GM13976 (cell line): ENCODE data around the gene RASGRF2.

ENCODE experiments used
- DNase-seq: peaks from one replicate; pipeline ENCODE4 v3.0.0; 2012; ENCODE audit warnings: low spot score
- in situ Hi-C: fragments of 300-500 bp; cut with MboI; formaldehyde crosslinking; loops from one replicate; pipeline ENCODE4 v1.12.0; 2022; ENCODE audit warnings: low sequenced_read_pairs, mixed read lengths, inconsistent platforms; ENCODE audit not compliant: unreplicated experiment
- TF ChIP-seq, protein P1 (sequence below): IDR thresholded peaks from 2 replicates; pipeline ENCODE4 v1.5.1; 2012; ENCODE audit warnings: borderline replicate concordance, mild to moderate bottlenecking; ENCODE audit not compliant: insufficient read depth; ENCODE audit errors: extremely low read depth, missing control alignments, control extremely low read depth

Gene RASGRF2

DNA sequence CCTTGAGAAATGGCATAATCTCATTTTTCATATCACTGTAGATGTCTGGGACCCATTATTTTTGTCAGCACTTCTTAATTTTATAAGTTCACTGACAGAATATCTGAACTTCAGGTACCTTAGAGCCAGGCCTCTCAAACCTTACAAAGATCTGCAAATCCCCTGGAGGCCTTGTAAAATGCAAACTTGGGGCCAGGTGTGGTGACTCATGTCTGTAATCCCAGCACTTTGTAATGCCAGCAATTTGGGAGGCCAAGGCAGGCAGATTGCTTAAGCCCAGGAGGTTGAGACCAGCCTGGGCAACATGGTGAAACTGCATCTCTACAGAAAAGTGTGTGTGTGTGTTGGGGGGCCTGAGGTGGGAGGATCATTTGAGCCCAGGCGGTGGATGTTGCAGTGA lies 30.8 kb downstream of the RASGRF2 start:
- DNase-seq, result no peak
- TF ChIP-seq, protein P1, sequence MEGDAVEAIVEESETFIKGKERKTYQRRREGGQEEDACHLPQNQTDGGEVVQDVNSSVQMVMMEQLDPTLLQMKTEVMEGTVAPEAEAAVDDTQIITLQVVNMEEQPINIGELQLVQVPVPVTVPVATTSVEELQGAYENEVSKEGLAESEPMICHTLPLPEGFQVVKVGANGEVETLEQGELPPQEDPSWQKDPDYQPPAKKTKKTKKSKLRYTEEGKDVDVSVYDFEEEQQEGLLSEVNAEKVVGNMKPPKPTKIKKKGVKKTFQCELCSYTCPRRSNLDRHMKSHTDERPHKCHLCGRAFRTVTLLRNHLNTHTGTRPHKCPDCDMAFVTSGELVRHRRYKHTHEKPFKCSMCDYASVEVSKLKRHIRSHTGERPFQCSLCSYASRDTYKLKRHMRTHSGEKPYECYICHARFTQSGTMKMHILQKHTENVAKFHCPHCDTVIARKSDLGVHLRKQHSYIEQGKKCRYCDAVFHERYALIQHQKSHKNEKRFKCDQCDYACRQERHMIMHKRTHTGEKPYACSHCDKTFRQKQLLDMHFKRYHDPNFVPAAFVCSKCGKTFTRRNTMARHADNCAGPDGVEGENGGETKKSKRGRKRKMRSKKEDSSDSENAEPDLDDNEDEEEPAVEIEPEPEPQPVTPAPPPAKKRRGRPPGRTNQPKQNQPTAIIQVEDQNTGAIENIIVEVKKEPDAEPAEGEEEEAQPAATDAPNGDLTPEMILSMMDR, result no peak
- in situ Hi-C loops, result no loop called here

DNA sequence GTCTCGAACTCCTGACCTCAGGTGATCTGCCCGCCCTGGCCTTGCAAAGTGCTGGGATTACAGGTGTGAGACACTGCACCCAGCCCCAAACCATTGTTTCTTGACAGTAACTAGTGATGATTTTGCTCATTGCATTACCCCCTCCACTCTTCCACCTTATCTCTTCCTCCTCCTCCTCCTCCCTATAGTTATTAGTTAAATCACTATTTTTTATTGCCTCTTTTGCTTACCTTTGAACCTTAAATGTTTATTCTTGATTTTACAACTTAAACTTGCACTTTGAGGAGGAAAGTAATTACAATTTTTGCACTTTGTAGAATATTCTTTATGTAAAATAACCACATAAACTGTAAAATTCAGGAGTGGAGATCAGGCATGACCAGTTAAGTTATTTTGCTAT lies 35.7 kb downstream of the RASGRF2 start:
- in situ Hi-C loops, result no loop called here
- no peak for DNase-seq
- TF ChIP-seq, protein P1, result no peak

DNA sequence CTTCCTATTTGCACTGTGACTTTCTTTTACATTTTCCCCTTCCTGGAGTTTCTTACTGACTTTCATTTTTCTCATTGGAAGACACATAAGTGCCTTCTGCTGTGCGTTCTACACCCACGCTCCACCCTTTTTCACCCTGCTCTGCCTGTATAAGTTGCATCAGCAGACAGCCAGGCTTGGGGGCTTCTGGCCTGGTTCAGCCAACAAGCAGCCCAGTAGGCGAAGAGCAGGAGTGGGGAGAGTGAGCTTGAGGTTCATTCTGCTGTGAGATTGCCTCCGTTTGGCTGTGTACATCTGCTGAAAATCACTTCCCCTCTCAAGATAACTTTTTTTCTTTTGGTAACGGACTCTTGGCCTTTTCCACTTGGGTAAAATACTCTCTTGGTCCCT lies 38.4 kb downstream of the RASGRF2 start:
- TF ChIP-seq, protein P1, result no peak
- DNase-seq, result no peak
- in situ Hi-C loops, result no loop called here

DNA sequence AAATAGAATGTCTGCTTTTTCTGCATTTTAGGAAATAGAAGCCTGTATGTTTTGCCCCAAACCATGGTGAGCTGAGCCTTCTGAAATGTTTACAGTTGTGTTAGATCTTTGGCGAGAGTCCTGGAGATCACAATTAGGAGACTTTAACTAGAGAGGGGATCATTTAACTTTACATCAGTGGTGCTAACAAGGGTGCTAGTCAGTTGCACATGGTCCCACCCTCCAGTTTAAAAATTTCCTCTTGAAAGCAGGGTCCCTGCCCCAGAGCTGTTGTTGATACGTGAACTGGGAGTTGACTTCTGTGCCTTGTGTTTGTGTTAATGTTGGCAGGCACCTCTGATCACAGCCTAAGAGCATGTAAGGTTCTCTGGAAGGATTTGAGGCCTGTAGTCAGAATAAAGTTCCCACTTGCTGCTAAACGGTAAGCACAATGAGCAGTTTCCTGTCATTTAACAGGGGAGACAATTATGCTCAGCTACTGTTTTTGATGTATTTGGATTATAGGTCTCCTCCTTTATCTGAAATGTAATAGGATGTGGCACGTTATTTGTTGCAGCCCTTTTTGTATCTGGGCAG lies 43.7 kb downstream of the RASGRF2 start:
- TF ChIP-seq, protein P1, result no peak

DNA sequence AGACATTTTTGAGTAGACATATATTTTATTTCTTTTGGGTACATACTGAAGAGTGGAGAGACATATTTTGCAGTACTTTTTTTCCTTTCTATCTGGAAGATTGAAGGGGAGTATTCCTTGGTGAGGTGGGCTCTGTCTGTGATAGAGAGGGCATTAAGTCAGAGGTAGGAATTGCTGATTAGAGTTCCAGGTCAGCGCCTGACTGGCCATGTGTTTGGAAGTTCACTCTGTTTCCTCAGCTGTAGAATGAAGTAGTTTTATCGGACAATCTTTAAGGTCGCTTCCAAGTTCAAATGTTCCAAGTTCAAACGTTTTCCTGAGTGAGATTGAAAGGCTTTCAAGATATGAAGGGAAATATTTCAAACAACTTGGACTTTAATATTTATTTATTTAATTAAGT lies 45.5 kb downstream of the RASGRF2 start:
- TF ChIP-seq, protein P1, result no peak
- no peak for DNase-seq
- in situ Hi-C loops, result no loop called here

More for the DNA sequence above, 43.7 kb downstream of the RASGRF2 start:
- no peak for DNase-seq
- in situ Hi-C loops, result no loop called here

DNA sequence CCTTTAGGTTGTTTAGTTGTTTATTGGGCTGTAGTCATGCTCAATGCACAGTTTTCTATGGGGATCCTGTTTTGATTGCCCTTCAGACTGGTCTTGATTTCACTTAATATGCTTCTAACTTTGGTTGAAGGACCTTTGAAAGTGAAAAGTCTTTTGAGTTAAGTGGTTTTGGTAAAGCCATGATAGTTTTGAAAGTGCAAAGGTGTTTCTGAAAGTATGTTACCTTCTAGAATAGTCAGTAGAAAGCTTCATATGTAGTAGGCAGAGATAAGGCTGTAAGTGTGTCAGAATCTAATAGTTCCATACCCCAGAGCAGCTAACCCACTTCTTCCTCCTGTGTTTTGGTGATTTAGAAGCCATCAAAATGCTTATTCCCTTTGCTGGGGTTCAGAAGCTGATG lies 46.1 kb downstream of the RASGRF2 start:
- in situ Hi-C loops, result no loop called here
- TF ChIP-seq, protein P1, result no peak
- DNase-seq, result no peak
